Stimulated activated CD4-positive, alpha-beta T cell treated with anti-CD3 and anti-CD28 coated beads, TNF-alpha, amount 100 ng/mL, for 1 hour (primary cell): ENCODE results near the gene TSPEAR.
"Not testable (repeated sequence)": the region's sequence is repeated elsewhere in the genome, so short reads cannot be mapped to it uniquely, and the experiment has no call there.

ENCODE experiments used
- DNase-seq, 3 donors: peaks; one replicate each; pipeline ENCODE4 v3.0.0-alpha.2; 2020; ENCODE audit warnings: low read depth in 3 of 3, low spot score in 1 of 3

Gene TSPEAR

GRCh38 chr21:44686843-44687561 lies 24.4 kb downstream of the TSPEAR start:
- no peak for DNase-seq

GRCh38 chr21:44686000-44686781 lies 25.2 kb downstream of the TSPEAR start:
- no peak for DNase-seq

- not testable (repeated sequence) for DNase-seq
Measured at GRCh38 chr21:44685050-44685449, 26.3 kb downstream of the TSPEAR start.

GRCh38 chr21:44684483-44684882 lies 26.9 kb downstream of the TSPEAR start:
- DNase-seq: no peak

GRCh38 chr21:44684077-44684476 lies 27.3 kb downstream of the TSPEAR start:
- no peak for DNase-seq

GRCh38 chr21:44682580-44683151 lies 28.7 kb downstream of the TSPEAR start:
- no peak for DNase-seq

GRCh38 chr21:44681861-44682579 lies 29.4 kb downstream of the TSPEAR start, which contains the start of gene KRTAP12-1:
Gene KRTAP12-1, minus strand, starts transcription at chr21:44682163. Its CDS starts 40 bp downstream, at chr21:44682123.
- no peak for DNase-seq

GRCh38 chr21:44681152-44681551 lies 30.2 kb downstream of the TSPEAR start:
- no peak for DNase-seq

- no peak for DNase-seq
Measured at GRCh38 chr21:44677881-44678280, 33.5 kb downstream of the TSPEAR start.

GRCh38 chr21:44671911-44672310 lies 39.5 kb downstream of the TSPEAR start:
- no peak for DNase-seq

GRCh38 chr21:44670642-44671432 lies 40.5 kb downstream of the TSPEAR start:
- no peak for DNase-seq

- DNase-seq: no peak
Measured at GRCh38 chr21:44667612-44668011, 43.8 kb downstream of the TSPEAR start.

GRCh38 chr21:44666401-44667320 lies 44.7 kb downstream of the TSPEAR start, which contains the start of gene KRTAP12-2:
Gene KRTAP12-2, minus strand, starts transcription at chr21:44666927. Its CDS starts 41 bp downstream, at chr21:44666886.
- no peak for DNase-seq

GRCh38 chr21:44664691-44665090 lies 46.7 kb downstream of the TSPEAR start:
- DNase-seq: no peak

GRCh38 chr21:44661567-44661966 lies 49.8 kb downstream of the TSPEAR start:
- not testable (repeated sequence) for DNase-seq

- no peak for DNase-seq
Measured at GRCh38 chr21:44658913-44659595, 52.3 kb downstream of the TSPEAR start.

- DNase-seq: no peak
Measured at GRCh38 chr21:44658541-44658910, 52.8 kb downstream of the TSPEAR start.

GRCh38 chr21:44657635-44658540 lies 53.5 kb downstream of the TSPEAR start, which contains the start of gene KRTAP12-3:
Gene KRTAP12-3, plus strand, starts transcription at chr21:44657932. Its CDS starts 48 bp downstream, at chr21:44657980.
- DNase-seq: peak in 1 of 3 donors; percentile 18
